ENCODE data around the gene SDR9C7.

DNA sequence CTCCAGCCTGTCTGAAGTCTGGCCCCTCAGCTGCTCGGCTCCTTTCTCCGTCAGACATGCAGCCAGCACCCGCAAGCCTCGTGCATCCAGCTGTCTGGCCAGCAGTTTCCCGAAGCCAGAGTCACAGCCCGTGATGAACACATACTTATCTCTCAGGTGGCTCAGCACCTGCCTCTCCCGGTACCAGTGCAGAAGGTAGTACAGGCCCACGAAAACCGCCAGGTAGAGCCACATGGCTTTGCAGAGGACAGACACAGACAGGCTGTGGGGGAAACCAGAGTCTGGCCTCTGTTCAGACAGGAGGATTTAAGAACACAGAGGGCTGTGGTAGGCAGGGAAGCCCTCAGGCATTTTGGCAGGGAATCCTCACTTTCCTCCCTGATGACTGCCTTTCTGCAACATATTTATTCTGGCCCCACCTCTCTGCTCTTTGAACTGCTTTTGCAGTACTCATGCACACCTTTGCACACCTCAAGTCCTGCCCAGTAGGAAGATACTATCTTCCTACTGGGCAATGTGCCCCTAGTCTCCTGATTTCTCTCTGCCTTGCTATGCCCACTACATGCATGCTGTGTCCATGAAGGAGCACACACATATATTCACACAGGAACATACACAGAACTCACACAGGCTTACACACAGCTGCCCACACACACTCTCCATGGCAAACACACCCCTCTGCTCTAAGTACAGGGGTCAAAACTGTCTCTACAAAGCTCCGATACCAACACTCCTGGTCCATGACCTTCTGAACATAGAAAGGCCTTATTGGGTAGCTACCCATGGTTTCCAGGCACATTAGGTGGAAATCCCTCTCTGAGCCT lies 23.2 kb upstream of the SDR9C7 start, which contains the start of gene RDH16:
- TF ChIP-seq, protein P1, sequence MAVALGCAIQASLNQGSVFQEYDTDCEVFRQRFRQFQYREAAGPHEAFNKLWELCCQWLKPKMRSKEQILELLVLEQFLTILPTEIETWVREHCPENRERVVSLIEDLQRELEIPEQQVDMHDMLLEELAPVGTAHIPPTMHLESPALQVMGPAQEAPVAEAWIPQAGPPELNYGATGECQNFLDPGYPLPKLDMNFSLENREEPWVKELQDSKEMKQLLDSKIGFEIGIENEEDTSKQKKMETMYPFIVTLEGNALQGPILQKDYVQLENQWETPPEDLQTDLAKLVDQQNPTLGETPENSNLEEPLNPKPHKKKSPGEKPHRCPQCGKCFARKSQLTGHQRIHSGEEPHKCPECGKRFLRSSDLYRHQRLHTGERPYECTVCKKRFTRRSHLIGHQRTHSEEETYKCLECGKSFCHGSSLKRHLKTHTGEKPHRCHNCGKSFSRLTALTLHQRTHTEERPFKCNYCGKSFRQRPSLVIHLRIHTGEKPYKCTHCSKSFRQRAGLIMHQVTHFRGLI (tag by site-specific recombination; IDR thresholded peaks at IDR 0.05), result no peak
- TF ChIP-seq ZNF558 (tag by site-specific recombination; IDR thresholded peaks at IDR 0.05) (no peak), ZNF324 (tag by site-specific recombination; IDR thresholded peaks at IDR 0.05) (no peak), TCF7L2 (IDR thresholded peaks at IDR 0.05; ENCODE audit: borderline replicate concordance, low read depth, low read length) (no peak), MZF1 (tag by site-specific recombination; IDR thresholded peaks at IDR 0.05; ENCODE audit: borderline replicate concordance) (no peak), HOXC10 (CRISPR knock-in tag; IDR thresholded peaks at IDR 0.05) (no peak), ZNF433 (tag by site-specific recombination; IDR thresholded peaks at IDR 0.05; ENCODE audit: low read depth) (no peak), WT1 (tag by site-specific recombination; IDR thresholded peaks at IDR 0.05) (no peak), ZNF112 (tag by site-specific recombination; IDR thresholded peaks at IDR 0.05) (no peak)
- TF ChIP-seq, protein P2, sequence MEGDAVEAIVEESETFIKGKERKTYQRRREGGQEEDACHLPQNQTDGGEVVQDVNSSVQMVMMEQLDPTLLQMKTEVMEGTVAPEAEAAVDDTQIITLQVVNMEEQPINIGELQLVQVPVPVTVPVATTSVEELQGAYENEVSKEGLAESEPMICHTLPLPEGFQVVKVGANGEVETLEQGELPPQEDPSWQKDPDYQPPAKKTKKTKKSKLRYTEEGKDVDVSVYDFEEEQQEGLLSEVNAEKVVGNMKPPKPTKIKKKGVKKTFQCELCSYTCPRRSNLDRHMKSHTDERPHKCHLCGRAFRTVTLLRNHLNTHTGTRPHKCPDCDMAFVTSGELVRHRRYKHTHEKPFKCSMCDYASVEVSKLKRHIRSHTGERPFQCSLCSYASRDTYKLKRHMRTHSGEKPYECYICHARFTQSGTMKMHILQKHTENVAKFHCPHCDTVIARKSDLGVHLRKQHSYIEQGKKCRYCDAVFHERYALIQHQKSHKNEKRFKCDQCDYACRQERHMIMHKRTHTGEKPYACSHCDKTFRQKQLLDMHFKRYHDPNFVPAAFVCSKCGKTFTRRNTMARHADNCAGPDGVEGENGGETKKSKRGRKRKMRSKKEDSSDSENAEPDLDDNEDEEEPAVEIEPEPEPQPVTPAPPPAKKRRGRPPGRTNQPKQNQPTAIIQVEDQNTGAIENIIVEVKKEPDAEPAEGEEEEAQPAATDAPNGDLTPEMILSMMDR (tag by site-specific recombination; IDR thresholded peaks at IDR 0.05), result no peak
- TF ChIP-seq, protein P3, sequence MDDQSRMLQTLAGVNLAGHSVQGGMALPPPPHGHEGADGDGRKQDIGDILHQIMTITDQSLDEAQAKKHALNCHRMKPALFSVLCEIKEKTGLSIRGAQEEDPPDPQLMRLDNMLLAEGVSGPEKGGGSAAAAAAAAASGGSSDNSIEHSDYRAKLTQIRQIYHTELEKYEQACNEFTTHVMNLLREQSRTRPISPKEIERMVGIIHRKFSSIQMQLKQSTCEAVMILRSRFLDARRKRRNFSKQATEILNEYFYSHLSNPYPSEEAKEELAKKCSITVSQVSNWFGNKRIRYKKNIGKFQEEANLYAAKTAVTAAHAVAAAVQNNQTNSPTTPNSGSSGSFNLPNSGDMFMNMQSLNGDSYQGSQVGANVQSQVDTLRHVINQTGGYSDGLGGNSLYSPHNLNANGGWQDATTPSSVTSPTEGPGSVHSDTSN (CRISPR knock-in tag; IDR thresholded peaks at IDR 0.05), result no peak
